Measurements from ENCODE around the gene GLB1L. TPM values are rescaled to one million over a fixed set of nuclear protein-coding genes. Genes with fewer than 3 reads are reported as not detected.
A peak's percentile ranks its signal among the peaks of the same experiment; 100 is the strongest.

Gene GLB1L
- total RNA-seq, 1 donor from 2014 or later = 7.2 TPM

DNA sequence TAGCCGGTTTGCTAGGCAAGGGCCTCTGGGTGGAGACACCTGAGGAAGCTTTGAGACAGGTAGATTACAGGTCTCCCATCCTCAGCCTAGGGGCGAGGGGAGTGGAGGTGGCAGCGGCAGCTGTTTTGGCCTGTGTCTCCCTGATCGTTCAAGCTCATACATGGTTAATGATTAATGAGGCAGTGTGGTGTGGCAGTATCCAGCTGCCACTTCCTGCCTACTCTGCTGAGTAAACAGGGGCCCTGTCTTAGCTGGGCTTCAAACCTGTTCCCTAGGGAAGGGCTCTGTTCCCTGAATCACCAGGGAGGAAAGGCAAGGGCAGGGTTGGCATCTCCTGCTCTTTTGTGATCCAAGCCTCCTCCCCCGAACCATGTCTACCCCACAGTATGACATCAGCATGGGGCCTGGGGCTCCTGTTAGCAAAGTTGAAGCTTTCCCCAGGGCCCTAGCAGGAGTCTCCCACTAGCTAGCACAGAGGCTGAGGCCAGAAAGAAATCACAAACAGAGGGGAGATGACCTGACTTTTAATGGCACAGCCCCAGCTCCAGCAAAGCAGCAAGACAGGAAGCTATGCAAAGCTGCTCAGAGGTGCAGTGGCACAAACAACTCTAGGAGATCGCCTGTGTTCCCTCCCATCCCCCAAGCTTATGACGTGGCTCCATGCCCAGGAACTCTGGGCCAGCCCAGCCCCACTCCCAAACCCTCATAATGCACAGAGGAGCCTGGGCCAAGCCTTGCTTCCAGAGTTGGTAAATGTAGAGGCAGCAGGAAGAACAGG is 4.1 kb upstream of the GLB1L start:
- Histone ChIP-seq H2AFZ (replicated peaks) (no peak overlapping the region), H3F3A (ENCODE audit: low read depth) (peaks cover 11% of the 10 kb centered on the region), H3K36me3 (no peaks in the 10 kb centered on the region), H3K27ac (no peak overlapping the region), H3K4me1 (peaks cover 7% of the 10 kb centered on the region), H3K79me2 (ENCODE audit: low read depth) (peaks cover 11% of the 10 kb centered on the region), H3K4me3 (no peak overlapping the region), H3K4me2 (no peak overlapping the region), H3K9me3 (ENCODE audit: low read depth) (no peaks in the 10 kb centered on the region), H4K20me1 (ENCODE audit: low read depth) (peaks cover 5% of the 10 kb centered on the region), H3K27me3 (peaks cover 36% of the 10 kb centered on the region), H3K9ac (no peak overlapping the region)
- peaks cover 2% of the 10 kb centered on the region for H3K36me3 Mint-ChIP-seq
- peaks cover 35% of the 10 kb centered on the region for H3K27me3 Mint-ChIP-seq (ENCODE audit: insufficient read depth, low read depth)
- H3K4me3 Mint-ChIP-seq = no peak overlapping the region
- H3K9me3 Mint-ChIP-seq = no peaks in the 10 kb centered on the region
- peaks cover 20% of the 10 kb centered on the region for H3K4me1 Mint-ChIP-seq
- DNase-seq (ENCODE audit: low spot score) = no peak
- TF ChIP-seq, protein P1, sequence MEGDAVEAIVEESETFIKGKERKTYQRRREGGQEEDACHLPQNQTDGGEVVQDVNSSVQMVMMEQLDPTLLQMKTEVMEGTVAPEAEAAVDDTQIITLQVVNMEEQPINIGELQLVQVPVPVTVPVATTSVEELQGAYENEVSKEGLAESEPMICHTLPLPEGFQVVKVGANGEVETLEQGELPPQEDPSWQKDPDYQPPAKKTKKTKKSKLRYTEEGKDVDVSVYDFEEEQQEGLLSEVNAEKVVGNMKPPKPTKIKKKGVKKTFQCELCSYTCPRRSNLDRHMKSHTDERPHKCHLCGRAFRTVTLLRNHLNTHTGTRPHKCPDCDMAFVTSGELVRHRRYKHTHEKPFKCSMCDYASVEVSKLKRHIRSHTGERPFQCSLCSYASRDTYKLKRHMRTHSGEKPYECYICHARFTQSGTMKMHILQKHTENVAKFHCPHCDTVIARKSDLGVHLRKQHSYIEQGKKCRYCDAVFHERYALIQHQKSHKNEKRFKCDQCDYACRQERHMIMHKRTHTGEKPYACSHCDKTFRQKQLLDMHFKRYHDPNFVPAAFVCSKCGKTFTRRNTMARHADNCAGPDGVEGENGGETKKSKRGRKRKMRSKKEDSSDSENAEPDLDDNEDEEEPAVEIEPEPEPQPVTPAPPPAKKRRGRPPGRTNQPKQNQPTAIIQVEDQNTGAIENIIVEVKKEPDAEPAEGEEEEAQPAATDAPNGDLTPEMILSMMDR (IDR thresholded peaks at IDR 0.05) = no peak
- no peak for TF ChIP-seq EZH2 (IDR thresholded peaks at IDR 0.05)
- no peak for TF ChIP-seq EZH2phosphoT487 (IDR thresholded peaks at IDR 0.05)
- no peak overlapping the region for H3K27ac Mint-ChIP-seq

DNA sequence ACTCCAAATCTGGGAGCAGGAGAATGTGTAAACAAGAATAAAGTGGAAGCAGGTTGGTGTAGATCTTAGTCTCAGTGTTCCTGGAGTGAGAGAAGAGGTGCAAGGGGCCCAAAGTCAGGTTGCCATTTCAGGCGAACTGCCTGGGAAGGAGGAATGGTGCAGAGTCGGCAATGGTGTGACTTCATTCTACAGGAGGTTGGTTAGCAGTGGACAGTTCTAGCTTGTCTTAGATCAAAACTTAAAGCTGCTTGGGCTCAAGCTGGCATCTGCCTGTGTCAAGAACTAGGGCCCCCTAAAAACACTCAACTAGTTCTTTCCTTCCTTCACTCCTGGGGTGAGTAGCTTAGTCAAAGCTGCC is 3.6 kb upstream of the GLB1L start:
- H3K27me3 ChIP-seq = peaks cover 30% of the 10 kb centered on the region
- H3K9me3 Mint-ChIP-seq = no peaks in the 10 kb centered on the region
- H2AFZ ChIP-seq (replicated peaks) = no peak overlapping the region
- no peaks in the 10 kb centered on the region for H3K9me3 ChIP-seq (ENCODE audit: low read depth)
- TF ChIP-seq EZH2 (IDR thresholded peaks at IDR 0.05) (no peak), EZH2phosphoT487 (IDR thresholded peaks at IDR 0.05) (no peak)
- TF ChIP-seq, protein P1 (IDR thresholded peaks at IDR 0.05) = no peak
- H3K9ac ChIP-seq = no peak overlapping the region
- peaks cover 7% of the 10 kb centered on the region for H3K4me1 ChIP-seq
- H3K36me3 Mint-ChIP-seq = peaks cover 2% of the 10 kb centered on the region
- H3K4me3 ChIP-seq = no peak overlapping the region
- H3K27ac Mint-ChIP-seq = no peak overlapping the region
- peaks cover 22% of the 10 kb centered on the region for H3K4me1 Mint-ChIP-seq
- peaks cover 12% of the 10 kb centered on the region for H3F3A ChIP-seq (ENCODE audit: low read depth)
- H3K4me2 ChIP-seq = no peak overlapping the region
- peaks cover 32% of the 10 kb centered on the region for H3K27me3 Mint-ChIP-seq (ENCODE audit: insufficient read depth, low read depth)
- no peak overlapping the region for H3K4me3 Mint-ChIP-seq
- H4K20me1 ChIP-seq (ENCODE audit: low read depth) = peaks cover 5% of the 10 kb centered on the region
- peaks cover 11% of the 10 kb centered on the region for H3K79me2 ChIP-seq (ENCODE audit: low read depth)
- H3K36me3 ChIP-seq = no peaks in the 10 kb centered on the region
- H3K27ac ChIP-seq = no peak overlapping the region
- no peak for DNase-seq (ENCODE audit: low spot score)

DNA sequence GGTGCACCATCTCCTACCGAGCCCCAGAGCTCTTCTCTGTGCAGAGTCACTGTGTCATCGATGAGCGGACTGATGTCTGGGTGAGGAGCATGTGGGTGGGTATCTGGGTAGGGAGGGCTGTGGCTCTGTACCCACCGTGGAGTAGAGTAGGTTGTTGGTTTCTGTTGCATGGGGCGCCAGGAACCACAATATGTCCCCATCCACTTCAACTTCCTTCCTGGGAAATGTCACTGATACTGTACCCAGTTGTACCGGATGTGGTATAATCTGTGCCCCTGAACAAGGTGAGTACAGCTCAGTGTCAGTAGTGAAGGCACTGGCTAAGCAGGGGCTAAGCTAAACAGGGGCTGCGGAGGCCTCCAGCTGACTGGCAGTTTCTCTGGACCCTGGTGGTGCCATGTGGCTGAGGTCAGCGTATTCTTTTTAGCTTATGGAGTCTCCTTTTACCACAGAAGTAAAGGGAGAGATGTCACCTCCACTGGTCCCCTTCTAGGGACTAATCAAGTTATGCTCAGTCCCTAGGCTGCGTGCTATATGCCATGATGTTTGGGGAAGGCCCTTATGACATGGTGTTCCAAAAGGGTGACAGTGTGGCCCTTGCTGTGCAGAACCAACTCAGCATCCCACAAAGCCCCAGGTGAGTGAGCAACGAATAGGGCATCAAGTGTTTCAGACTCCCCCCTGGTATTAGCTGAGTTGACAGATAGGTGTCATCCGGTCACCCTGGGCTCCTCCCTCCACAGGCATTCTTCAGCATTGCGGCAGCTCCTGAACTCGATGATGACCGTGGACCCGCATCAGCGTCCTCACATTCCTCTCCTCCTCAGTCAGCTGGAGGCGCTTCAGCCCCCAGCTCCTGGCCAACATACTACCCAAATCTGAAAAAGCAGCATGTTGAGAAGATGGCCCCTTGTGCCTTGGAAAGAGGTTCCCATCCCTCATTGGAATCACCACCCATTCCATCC is 2.7 kb upstream of the GLB1L start:
- Histone ChIP-seq H3K27ac (no peak overlapping the region), H3K79me2 (ENCODE audit: low read depth) (peaks cover 11% of the 10 kb centered on the region), H2AFZ (replicated peaks) (no peak overlapping the region), H3K4me2 (no peak overlapping the region), H3F3A (ENCODE audit: low read depth) (peaks cover 12% of the 10 kb centered on the region), H3K4me1 (no peaks in the 10 kb centered on the region), H3K9me3 (ENCODE audit: low read depth) (no peaks in the 10 kb centered on the region), H4K20me1 (ENCODE audit: low read depth) (no peaks in the 10 kb centered on the region), H3K27me3 (peaks cover 21% of the 10 kb centered on the region), H3K9ac (no peak overlapping the region), H3K4me3 (no peak overlapping the region), H3K36me3 (no peaks in the 10 kb centered on the region)
- TF ChIP-seq, protein P1 (IDR thresholded peaks at IDR 0.05) = no peak
- TF ChIP-seq EZH2 (IDR thresholded peaks at IDR 0.05) (no peak), EZH2phosphoT487 (IDR thresholded peaks at IDR 0.05) (no peak)
- Mint-ChIP-seq H3K4me3 (peak overlapping the region; percentile 24), H3K4me1 (peaks cover 19% of the 10 kb centered on the region), H3K27ac (no peak overlapping the region), H3K36me3 (peaks cover 2% of the 10 kb centered on the region), H3K9me3 (no peaks in the 10 kb centered on the region), H3K27me3 (ENCODE audit: insufficient read depth, low read depth) (peaks cover 24% of the 10 kb centered on the region)
- DNase-seq (ENCODE audit: low spot score) = no peak
